H1 (cell line): ENCODE measurements around the gene NUBP2.

ENCODE experiments used
- ATF3 ChIP-seq: IDR thresholded peaks from 2 replicates; pipeline ENCODE4 v1.6.1; 2011; ENCODE audit warnings: low read depth, mild to moderate bottlenecking, low read length; ENCODE audit not compliant: insufficient read depth
- CTCF ChIP-seq, 3 experiments: IDR thresholded peaks; 1 replicate in 2 of 3; 2 replicates in 1 of 3; pipeline versions ENCODE4 v1.5.1 to v1.6.1; 2011; ENCODE audit warnings: low read length in 3 of 3, mild to moderate bottlenecking in 3 of 3, inconsistent platforms in 2 of 3, low read depth in 1 of 3, moderate library complexity in 1 of 3; ENCODE audit not compliant: insufficient read depth in 1 of 3; ENCODE audit errors: control extremely low read depth in 1 of 3
- EP300 ChIP-seq, 2 experiments: IDR thresholded peaks; 1 replicate in 1 of 2; 2 replicates in 1 of 2; pipeline ENCODE4 v1.6.1; 2011 to 2012; ENCODE audit warnings: low read depth in 2 of 2, low read length in 2 of 2, mild to moderate bottlenecking in 2 of 2, borderline replicate concordance in 1 of 2, inconsistent platforms in 1 of 2, moderate library complexity in 1 of 2
- JUND ChIP-seq: IDR thresholded peaks from 2 replicates; pipeline ENCODE4 v1.6.1; 2011; ENCODE audit warnings: mild to moderate bottlenecking, improper control_type of control experiment, low read length
- NRF1 ChIP-seq: IDR thresholded peaks from 2 replicates; pipeline ENCODE4 v1.6.1; 2011; ENCODE audit warnings: mild to moderate bottlenecking, low read depth, low read length, improper control_type of control experiment
- POLR2A ChIP-seq, 2 experiments: IDR thresholded peaks; 1 replicate in 1 of 2; 2 replicates in 1 of 2; pipeline ENCODE4 v1.6.1; 2011; ENCODE audit warnings: low read depth in 2 of 2, low read length in 2 of 2, mild to moderate bottlenecking in 2 of 2; ENCODE audit errors: control extremely low read depth in 1 of 2
- SIRT6 ChIP-seq: IDR thresholded peaks from one replicate; pipeline ENCODE4 v1.7.1; 2012; ENCODE audit warnings: low read length, inconsistent platforms
- SP1 ChIP-seq: IDR thresholded peaks from 2 replicates; pipeline ENCODE4 v1.6.1; 2011; ENCODE audit warnings: low read depth, low read length
- SP2 ChIP-seq: IDR thresholded peaks from 2 replicates; pipeline ENCODE4 v1.6.1; 2012; ENCODE audit warnings: mild to moderate bottlenecking, low read length, inconsistent platforms
- SUZ12 ChIP-seq: fragments of 200-600 bp; sonication (generic); IDR thresholded peaks from 2 replicates; pipeline ENCODE4 v1.6.1; 2012; ENCODE audit warnings: mild to moderate bottlenecking, inconsistent platforms, low read length, moderate library complexity, mixed read lengths
- ZNF274 ChIP-seq: IDR thresholded peaks from 2 replicates; pipeline ENCODE4 v1.7.0; 2012; ENCODE audit warnings: low read length, borderline replicate concordance; ENCODE audit errors: extremely low read depth

GRCh38 chr16:1776672-1776955, 6.1 kb upstream of the NUBP2 start:
- no peak for TF ChIP-seq ZNF274
- no peak for TF ChIP-seq SIRT6
- TF ChIP-seq POLR2A (IDR thresholded peaks at IDR 0.05; ENCODE audit: control extremely low read depth in 1 of 2, low read depth in 2 of 2, low read length in 2 of 2), result no peak
- no peak for TF ChIP-seq SUZ12
- TF ChIP-seq CTCF (IDR thresholded peaks at IDR 0.05; ENCODE audit: control extremely low read depth in 1 of 3, insufficient read depth in 1 of 3, low read depth in 1 of 3, low read length in 3 of 3), result no peak
- no peak for TF ChIP-seq SP1
- no peak for TF ChIP-seq ATF3
- no peak for TF ChIP-seq SP2
- TF ChIP-seq NRF1, result no peak
- TF ChIP-seq JUND, result no peak
- TF ChIP-seq EP300 (IDR thresholded peaks at IDR 0.05; ENCODE audit: borderline replicate concordance in 1 of 2, low read depth in 2 of 2, low read length in 2 of 2), result no peak
